SK-N-SH treated with all-trans-retinoic acid at 6 μM for 48 hours (cell line): Measurements from ENCODE around the gene FOXJ3.

Experiments used
- ARNTL ChIP-seq: fragments of 450-650 bp; formaldehyde crosslinking; IDR thresholded peaks from 2 replicates; pipeline ENCODE4 v1.5.0; 2020; ENCODE audit warnings: low read depth, mild to moderate bottlenecking, moderate library complexity, borderline replicate concordance
- PATZ1 ChIP-seq: fragments of 250-450 bp; sonication (Bioruptor Pico); IDR thresholded peaks from 2 replicates; pipeline ENCODE4 v1.8.0; 2020; ENCODE audit warnings: mild to moderate bottlenecking, moderate library complexity, borderline replicate concordance
- RARB ChIP-seq: fragments of 250-450 bp; sonication (Bioruptor Pico); IDR thresholded peaks from 2 replicates; pipeline ENCODE4 v1.8.0; 2021; ENCODE audit warnings: mild to moderate bottlenecking, moderate library complexity
- ZNF565 ChIP-seq: fragments of 450-650 bp; formaldehyde crosslinking; conservative IDR thresholded peaks from 2 replicates; pipeline ENCODE4 v1.5.0; 2020; ENCODE audit warnings: low read depth, mild to moderate bottlenecking, moderate library complexity
- TF ChIP-seq, protein P1 (sequence below): fragments of 250-450 bp; sonication (Bioruptor Pico); IDR thresholded peaks from 2 replicates; pipeline ENCODE4 v1.5.1; 2020; ENCODE audit warnings: low read depth, mild to moderate bottlenecking, moderate library complexity
- TF ChIP-seq, protein P2 (sequence below): fragments of 250-450 bp; sonication (Bioruptor Pico); IDR thresholded peaks from 2 replicates; pipeline ENCODE4 v1.5.1; 2021; ENCODE audit warnings: mild to moderate bottlenecking, moderate library complexity

- TF ChIP-seq, protein P1, sequence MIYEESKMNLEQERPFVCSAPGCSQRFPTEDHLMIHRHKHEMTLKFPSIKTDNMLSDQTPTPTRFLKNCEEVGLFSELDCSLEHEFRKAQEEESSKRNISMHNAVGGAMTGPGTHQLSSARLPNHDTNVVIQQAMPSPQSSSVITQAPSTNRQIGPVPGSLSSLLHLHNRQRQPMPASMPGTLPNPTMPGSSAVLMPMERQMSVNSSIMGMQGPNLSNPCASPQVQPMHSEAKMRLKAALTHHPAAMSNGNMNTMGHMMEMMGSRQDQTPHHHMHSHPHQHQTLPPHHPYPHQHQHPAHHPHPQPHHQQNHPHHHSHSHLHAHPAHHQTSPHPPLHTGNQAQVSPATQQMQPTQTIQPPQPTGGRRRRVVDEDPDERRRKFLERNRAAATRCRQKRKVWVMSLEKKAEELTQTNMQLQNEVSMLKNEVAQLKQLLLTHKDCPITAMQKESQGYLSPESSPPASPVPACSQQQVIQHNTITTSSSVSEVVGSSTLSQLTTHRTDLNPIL (CRISPR knock-in tag): no peak
- TF ChIP-seq, protein P2, sequence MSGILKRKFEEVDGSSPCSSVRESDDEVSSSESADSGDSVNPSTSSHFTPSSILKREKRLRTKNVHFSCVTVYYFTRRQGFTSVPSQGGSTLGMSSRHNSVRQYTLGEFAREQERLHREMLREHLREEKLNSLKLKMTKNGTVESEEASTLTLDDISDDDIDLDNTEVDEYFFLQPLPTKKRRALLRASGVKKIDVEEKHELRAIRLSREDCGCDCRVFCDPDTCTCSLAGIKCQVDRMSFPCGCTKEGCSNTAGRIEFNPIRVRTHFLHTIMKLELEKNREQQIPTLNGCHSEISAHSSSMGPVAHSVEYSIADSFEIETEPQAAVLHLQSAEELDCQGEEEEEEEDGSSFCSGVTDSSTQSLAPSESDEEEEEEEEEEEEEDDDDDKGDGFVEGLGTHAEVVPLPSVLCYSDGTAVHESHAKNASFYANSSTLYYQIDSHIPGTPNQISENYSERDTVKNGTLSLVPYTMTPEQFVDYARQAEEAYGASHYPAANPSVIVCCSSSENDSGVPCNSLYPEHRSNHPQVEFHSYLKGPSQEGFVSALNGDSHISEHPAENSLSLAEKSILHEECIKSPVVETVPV (CRISPR knock-in tag): no peak
- TF ChIP-seq RARB (CRISPR knock-in tag) (no peak), PATZ1 (CRISPR knock-in tag) (no peak), ZNF565 (CRISPR knock-in tag) (no peak), ARNTL (CRISPR knock-in tag) (no peak)
These were observed 136.8 kb downstream of the FOXJ3 start for GRCh38 chr1:42198251-42198650.
